T-helper 2 cell treated with Interferon-gamma antibody and Interleukin-4, amounts not matched to agents 100 ng/mL and 5 ng/mL, for 36 hours (primary cell): ENCODE data around the gene CADPS2. TPM values are rescaled to one million over a fixed set of nuclear protein-coding genes. Genes with fewer than 3 reads are reported as not detected.
"Not testable (repeated sequence)": the region's sequence is repeated elsewhere in the genome, so short reads cannot be mapped to it uniquely, and the experiment has no call there.

Experiments used
- intact Hi-C: fragments of 100-400 bp; cut with micrococcal nuclease; formaldehyde crosslinking; loops from one replicate; pipeline ENCODE4 v1.15.1; 2023
- total RNA-seq: library from RNA; stranded (reverse); gene quantifications from 2 replicates; pipeline ENCODE4 v1.2.3, GENCODE V29; 2022

The CADPS2 gene
- total RNA-seq, 1 donor from 2014 or later: not detected

GRCh38 chr7:122850528-122850927, 35.7 kb downstream of the CADPS2 start:
- intact Hi-C loops: no loop called here

- intact Hi-C loops: no loop called here
These were observed 36.3 kb downstream of the CADPS2 start for GRCh38 chr7:122849957-122850328.

GRCh38 chr7:122849322-122849956, 36.8 kb downstream of the CADPS2 start:
- intact Hi-C loops: no loop called here

GRCh38 chr7:122847871-122848473, 38.3 kb downstream of the CADPS2 start:
- intact Hi-C loops: no loop called here

GRCh38 chr7:122846591-122846990, 39.7 kb downstream of the CADPS2 start:
- intact Hi-C loops: no loop called here

GRCh38 chr7:122845286-122845685, 41.0 kb downstream of the CADPS2 start:
- intact Hi-C loops: no loop called here

- intact Hi-C loops: no loop called here
These were observed 41.9 kb downstream of the CADPS2 start for GRCh38 chr7:122844191-122844988.

GRCh38 chr7:122842971-122843370, 43.3 kb downstream of the CADPS2 start:
- intact Hi-C loops: no loop called here

- intact Hi-C loops: not testable (repeated sequence)
These were observed 50.0 kb downstream of the CADPS2 start for GRCh38 chr7:122836286-122836685.

GRCh38 chr7:122834571-122834942, 51.7 kb downstream of the CADPS2 start:
- intact Hi-C loops: not testable (repeated sequence)

- intact Hi-C loops: no loop called here
These were observed 52.2 kb downstream of the CADPS2 start for GRCh38 chr7:122833888-122834570.

GRCh38 chr7:122831436-122831835, 54.8 kb downstream of the CADPS2 start:
- intact Hi-C loops: no loop called here

- intact Hi-C loops: no loop called here
These were observed 56.3 kb downstream of the CADPS2 start for GRCh38 chr7:122829962-122830361.

- intact Hi-C loops: no loop called here
These were observed 58.5 kb downstream of the CADPS2 start for GRCh38 chr7:122827763-122828162.

GRCh38 chr7:122813845-122814244, 72.4 kb downstream of the CADPS2 start:
- intact Hi-C loops: no loop called here

- intact Hi-C loops: loop anchor here (5.0 kb wide), 1 partner anchor 348 kb away; no protein-coding TSS in a partner anchor
These were observed 82.4 kb downstream of the CADPS2 start for GRCh38 chr7:122803851-122804250.

- intact Hi-C loops: loop anchor here (5.0 kb wide), 1 partner anchor 349 kb away; no protein-coding TSS in a partner anchor
These were observed 82.9 kb downstream of the CADPS2 start for GRCh38 chr7:122803323-122803722.

GRCh38 chr7:122802301-122802751, 83.9 kb downstream of the CADPS2 start:
- intact Hi-C loops: loop anchor here (5.0 kb wide), 1 partner anchor 350 kb away; no protein-coding TSS in a partner anchor

- intact Hi-C loops: no loop called here
These were observed 94.2 kb downstream of the CADPS2 start for GRCh38 chr7:122791959-122792545.

GRCh38 chr7:122790591-122790990, 95.7 kb downstream of the CADPS2 start:
- intact Hi-C loops: no loop called here

GRCh38 chr7:122790132-122790531, 96.1 kb downstream of the CADPS2 start:
- intact Hi-C loops: no loop called here
